HG02884 (cell line): ENCODE measurements around the gene PASK.

Experiments
- ATAC-seq: cut with Tn5 transposase; IDR thresholded peaks from one replicate; pipeline ENCODE4 v1.9.1; 2021; ENCODE audit warnings: mild to moderate bottlenecking, moderate library complexity; ENCODE audit not compliant: unreplicated experiment

The PASK gene

DNA sequence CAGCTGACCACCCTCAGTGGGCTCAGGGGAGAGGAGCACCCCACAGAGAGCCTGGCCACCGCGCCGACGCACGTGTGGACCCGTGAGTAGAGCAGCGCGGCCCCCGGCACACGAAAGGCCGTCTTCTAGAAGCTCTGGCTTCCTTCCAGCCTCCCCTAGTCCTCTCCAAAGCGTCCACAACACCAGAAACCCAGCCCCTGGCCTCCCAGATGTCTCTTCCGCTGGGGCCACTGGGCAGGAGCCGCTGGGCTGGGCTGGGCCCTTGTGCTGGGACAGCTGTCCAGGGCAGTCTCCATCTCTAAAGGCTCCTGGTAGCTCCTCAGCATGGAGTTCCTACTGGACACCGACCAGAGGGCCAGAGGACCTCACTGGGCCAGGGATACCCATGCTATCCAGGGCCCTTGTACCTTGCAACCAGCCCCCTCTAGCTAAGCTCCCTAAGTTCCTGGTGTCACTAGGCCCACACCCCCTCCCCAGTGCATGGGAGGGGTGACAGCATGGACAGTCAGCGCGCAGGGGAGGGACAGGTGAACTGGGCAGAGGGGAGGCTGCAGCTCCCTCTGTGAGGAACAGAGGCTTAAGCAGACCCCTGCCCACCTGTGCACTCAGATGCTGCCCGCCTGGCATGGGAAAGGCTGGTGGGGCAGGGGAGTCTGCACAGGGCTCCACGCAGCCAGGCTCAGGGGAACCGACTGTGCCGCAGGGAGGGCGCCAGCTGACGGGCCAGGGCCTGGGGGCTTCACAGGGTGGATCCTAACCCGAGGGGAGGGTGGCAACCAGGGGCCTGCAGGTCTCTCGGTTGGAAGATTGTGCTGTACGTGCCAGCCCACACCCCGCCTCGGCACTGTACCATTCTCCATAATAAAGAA is 80.1 kb downstream of the PASK start:
- ATAC-seq = no peak

DNA sequence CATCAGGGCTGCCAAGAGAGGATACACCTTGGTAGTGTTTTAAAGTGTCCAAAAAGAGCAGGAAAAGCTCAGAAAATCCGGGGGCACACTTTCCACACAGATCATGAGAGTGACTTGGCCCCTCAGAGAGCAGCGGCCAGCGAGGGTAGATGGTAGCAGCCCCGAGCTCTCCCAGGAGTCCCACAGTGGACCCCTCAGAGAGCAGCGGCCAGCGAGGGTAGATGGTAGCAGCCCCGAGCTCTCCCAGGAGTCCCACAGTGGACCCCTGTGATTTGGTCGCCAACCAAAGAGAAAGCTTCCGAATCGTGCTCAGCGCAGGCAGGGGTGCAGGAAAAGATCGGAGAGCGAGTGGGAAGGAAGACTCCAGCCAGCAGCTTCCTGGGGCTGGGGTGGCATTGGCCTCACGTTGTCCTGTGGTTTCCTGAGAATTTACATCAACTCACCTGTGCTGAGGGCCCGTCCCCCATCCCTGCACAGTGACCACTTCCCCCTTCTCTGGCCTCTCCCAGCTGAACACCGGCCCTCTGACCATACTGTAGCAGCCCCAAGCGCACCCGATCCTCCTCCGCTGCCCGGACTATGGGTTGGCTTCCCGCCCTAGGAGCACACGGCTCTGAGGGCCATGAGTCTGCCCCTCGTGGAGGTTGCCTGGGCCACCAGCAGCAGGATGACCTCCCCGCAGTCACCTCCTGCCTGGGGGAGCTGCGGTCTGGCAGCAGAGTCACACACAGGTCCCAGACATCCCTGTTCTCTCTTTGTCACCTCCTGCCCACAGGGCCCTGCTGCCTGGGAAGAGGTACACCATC is 80.9 kb downstream of the PASK start:
- no peak for ATAC-seq

DNA sequence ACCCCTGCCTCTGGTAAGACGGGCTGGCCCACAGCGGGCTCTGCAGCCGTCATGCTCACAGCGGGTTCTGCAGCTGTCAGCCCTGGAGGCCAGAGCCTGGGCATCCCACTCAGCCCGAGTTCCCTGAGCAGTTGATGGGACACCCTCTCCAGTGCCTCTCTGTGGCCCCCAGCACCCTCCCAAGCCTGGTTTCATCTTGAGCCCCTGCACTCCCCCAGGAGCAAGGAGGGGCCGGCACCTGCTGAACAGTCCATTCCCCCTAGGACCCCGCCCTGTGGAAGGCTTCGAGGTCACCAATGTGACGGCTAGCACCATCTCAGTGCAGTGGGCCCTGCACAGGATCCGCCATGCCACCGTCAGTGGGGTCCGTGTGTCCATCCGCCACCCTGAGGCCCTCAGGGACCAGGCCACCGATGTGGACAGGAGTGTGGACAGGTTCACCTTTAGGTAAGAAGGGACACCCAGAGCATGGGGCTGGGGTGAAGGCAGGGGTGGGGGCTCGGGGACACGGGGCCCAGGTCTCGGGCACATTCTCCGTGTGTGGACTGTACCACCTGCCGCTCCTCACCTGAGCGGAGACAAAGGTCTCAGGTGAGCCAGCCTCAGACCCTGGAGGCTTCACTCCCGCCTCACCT is 81.7 kb downstream of the PASK start:
- no peak for ATAC-seq

DNA sequence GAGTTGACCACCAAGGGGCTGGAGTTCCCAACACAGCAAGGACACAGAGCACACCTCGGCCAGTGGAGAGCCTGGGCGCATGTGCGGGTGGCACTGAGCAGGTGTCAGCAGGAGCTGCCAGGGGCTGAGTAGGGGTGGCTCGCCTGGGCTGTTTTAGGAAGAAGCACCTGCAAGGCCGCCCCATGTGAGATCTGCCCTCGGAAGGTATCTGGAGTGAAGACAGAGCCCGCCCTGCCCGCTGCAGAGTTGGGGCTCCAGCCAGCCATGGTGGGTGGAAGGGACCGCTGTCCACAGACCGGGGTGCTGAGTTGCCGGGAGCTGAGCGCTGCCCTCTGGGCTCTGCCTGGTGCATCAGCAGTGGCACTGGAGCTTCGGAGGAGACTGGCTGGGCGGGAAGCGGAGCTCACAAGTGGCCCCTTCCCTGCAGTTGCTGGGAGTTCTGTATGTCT is 82.4 kb downstream of the PASK start:
- ATAC-seq = no peak

DNA sequence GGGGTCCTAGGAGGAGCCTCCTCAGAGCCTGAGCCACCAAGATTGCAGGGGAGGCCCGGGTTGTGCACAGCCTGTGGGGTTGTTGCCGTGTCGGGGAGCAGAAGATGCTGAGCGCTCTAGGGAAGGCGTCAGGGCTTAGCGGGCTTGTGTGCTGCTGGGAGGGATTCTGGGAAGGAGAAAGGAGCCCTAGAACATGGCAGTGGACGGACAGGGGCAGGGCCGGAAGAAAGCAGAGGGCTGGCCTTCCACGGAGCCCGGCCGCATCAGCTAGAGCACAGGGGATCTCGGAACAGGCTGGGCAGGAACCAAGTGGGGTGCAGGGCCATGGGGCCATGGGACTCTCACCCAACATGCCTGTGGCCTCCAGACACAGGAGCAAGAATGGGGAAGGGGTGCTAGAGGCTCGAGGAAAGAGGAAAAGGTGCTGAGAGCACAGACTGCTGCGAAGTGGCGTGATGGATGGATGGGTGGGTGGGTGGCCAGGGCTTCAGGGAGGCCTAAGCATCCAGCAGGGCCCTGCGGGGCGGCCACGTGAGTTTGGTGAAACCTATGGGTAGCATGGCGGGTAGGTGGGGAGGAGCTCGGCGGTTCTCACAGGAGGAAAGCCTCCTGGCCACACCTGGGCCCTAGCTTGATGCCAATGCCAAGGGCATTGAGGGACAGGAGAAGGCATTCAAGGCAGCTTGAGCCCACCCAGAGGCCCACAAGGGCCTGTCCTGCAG is 82.9 kb downstream of the PASK start:
- no peak for ATAC-seq

DNA sequence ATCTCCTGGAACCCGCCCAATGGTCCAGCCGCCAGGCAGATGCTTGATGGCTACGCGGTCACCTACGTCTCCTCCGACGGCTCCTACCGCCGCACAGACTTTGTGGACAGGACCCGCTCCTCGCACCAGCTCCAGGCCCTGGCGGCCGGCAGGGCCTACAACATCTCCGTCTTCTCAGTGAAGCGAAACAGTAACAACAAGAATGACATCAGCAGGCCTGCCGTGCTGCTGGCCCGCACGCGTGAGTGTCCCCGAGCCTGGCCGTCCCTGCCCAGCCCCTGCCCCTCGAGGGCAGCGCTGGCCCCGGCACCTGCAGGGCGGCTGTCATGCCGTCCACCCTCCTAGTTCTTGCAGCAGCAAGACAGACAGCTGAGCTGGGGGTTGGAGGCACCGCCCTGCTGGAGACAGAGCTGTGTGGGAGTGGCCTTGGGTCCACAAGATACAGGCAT is 83.9 kb downstream of the PASK start:
- ATAC-seq = no peak

DNA sequence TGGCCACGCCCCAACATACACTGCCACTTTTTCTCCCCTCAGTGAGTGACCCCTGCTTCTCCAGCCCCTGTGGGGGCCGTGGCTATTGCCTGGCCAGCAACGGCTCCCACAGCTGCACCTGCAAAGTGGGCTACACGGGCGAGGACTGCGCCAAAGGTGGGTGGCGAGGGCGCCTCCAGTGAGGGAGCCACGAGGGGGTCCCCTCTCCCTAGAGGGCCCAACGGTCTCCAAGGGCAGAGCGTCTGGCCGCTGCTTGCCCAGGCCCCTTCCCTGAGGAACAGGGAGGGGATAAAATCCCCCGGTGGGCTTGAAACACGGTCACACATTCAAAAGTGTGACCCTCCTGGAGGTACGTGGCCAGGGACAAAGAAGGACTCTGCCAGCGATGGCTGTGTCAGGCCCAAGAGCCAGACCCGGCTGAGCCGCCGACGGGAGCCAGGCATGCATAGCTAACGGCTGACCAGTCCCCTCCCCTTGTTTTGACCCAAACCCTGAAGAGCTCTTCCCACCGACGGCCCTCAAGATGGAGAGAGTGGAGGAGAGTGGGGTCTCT is 84.4 kb downstream of the PASK start:
- no peak for ATAC-seq

DNA sequence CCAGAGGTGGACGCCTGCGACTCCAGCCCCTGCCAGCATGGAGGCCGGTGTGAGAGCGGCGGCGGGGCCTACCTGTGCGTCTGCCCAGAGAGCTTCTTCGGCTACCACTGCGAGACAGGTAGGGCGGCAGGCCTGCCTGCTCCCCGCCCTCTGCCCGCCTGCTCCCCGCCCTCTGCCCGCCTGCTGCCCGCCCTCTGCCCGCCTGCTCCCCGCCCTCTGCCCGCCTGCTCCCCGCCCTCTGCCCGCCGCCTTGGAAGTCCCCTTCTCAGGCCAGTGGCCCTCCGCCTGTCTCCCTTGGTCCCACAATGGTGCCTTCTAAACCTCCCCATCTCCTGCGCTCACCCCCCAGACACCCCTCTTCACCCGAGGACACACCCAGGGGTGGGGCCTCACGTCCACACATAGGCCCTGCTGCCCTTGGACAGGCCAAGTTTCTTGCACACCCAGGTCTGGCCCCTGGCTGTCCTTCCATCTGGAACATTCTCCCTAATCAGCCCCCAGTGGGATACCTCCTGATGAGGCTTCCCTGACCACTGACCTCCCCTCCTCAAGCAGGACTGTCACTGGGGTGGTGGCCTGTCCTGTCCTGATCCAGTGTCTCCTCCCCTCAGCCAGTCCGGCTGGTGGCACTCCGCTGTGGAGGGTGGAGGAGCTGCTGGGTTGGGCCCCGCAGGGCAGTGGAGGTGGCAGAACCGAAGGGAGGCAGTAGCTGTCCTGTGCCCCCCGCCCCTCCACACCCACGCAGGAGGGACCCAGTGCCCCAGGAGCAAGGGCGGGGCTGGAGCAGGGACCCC is 85.1 kb downstream of the PASK start:
- no peak for ATAC-seq

DNA sequence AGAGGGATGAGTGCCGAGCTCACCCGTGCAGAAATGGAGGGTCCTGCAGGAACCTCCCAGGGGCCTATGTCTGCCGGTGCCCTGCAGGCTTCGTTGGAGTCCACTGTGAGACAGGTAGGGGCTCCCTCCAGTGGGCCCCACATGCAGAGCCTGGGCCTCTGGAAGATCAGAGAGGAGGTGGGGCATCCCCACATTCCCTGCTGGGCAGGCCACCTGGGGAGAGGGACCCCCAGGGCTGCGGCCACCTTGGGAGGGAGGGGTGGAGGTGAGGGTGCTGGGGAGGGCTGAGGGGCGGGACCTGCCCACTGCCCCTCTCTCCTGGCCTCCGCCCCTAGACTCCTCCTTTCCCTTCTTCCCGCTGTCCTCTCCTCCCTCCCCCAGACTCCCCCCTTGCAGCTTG is 85.7 kb downstream of the PASK start:
- no peak for ATAC-seq

DNA sequence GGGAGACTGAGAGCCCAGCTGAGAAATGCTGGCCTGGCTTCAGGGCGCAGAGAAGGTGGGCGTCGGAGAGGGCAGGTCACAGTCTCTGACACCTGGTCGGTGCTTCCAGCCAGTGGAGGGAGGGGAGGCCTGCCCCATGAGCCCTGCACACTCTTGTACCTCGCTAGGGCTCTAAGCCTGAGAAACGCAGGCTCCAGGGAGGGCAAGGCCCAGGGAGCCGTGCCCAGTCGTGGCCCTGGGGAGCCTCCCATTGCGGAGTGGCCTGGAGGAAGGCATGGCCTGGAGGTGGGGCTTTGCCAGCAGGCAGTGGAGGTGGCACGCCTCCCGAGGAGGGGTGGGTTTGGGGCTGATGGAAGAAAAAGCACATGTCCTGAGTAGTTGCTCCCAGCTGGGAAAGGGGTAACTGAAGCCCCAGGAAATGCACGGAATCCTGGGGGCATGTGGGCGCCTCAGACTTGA is 86.2 kb downstream of the PASK start:
- no peak for ATAC-seq

DNA sequence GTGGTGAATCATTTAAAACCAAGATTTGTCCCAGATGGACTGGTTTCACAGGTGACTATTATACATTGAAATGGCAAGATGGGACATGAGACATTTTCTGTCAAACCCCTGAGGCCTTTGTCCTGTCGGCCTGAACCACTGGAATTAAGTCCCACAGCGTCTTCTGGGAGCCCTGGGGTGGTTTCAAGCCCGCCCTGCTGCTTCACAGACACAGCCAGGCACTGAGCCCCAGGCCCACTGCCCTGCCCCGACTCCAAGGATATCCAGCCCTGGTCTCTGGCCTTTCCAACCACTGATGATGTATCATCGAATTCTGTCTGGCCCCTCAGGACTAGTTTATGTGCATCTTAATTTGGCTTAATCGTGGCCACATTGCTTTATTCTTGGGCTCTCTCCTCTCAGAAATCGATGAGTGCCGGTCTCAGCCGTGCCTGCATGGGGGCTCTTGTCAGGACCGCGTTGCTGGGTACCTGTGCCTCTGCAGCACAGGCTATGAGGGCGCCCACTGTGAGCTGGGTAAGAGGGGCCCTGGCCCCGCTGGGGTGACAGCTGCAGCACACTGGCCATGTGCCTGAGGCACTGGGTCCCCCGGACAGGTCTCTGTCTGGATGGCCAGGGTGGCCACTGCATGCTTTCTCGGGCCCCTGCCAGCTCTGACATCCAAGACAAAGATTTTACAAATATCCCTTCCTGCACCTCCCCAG is 86.7 kb downstream of the PASK start:
- ATAC-seq = no peak

DNA sequence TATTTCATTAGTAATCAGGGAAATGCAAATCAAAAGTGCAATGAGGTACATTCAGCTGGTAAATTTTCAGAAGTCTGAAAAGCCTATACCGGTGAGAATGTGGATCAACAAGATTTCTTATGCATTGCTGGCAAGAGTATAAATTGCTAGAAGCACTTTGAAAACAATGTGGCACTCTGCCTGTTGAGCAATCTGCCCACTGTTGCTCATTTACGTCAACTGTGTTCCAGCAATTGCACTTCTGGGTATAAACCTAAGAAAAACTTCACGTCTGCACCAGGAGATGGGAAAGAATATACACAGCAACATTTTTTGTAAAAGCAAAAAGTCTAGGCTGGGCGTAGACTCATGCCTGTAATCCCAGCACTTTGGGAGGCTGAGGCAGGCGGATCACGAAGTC is 88.0 kb downstream of the PASK start:
- ATAC-seq = no peak
